HG02885 (cell line): ENCODE data around the gene ZMIZ1.
"Not testable (repeated sequence)": the region's sequence is repeated elsewhere in the genome, so short reads cannot be mapped to it uniquely, and the experiment has no call there.

Source experiments
- ATAC-seq: cut with Tn5 transposase; IDR thresholded peaks from one replicate; pipeline ENCODE4 v1.9.1; 2021; ENCODE audit warnings: mild to moderate bottlenecking; ENCODE audit not compliant: unreplicated experiment, poor library complexity

ZMIZ1 gene

DNA sequence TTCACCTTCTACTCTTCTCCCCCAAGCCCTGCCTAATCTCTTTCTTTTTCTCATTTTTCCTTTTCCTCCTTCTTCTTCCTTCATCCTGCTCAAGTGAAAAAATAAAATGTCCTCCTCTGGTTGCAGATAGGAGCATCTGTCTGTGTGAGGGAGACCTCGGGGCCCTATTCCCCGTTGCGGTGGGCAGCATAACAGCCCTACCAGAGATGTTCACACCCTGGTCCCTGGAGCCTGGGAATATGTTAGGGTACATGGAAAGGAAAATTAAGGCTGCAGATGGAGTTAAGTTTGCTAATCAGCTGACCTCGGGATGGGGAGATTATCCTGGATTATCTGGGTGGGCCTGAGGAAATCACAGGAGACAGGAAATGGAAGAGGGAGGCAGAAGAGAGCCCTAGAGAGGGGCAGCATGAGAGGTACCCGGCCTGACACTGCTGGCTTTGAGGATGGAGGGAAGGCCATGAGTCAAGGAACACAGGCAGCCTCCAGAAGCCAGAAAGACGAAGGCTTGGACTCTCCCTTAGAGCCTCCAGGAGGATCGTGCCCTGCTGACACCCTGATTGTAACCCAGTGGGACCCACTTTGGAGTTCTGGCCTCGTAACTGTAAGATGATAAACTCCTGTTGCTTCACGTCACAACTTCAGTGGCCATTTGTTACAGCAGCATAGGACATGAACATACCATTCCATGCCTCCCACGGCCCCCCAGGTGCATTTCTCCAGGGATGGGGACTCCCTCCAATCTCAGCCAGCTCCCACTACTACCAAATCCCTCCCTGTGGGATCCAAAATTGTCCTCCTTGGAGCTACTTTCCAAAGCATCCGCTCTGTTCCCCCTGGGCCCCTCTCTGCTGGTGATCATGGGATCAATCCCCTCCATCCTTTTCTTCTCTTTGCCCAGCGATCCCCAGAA, 39.0 kb upstream of the ZMIZ1 start:
- ATAC-seq: no peak

DNA sequence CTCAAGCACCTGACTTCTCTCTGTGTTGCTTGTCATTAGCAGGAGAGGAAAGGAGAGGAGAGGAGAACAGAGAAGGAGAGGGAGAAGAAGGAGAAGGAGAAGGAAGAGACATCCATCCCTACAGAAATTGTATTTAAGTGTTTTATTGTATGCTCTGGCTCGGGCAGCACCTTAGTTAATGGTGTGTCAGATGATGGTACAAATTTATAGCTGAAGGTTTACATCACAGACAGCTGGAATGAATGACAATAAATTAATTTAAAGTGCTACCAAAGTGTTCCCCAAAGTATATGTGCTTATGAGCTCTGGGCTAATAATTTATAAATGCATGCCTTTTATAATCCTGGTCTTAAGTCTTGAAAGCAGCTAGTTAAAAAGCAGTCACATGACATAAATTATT, 38.1 kb upstream of the ZMIZ1 start:
- no peak for ATAC-seq

DNA sequence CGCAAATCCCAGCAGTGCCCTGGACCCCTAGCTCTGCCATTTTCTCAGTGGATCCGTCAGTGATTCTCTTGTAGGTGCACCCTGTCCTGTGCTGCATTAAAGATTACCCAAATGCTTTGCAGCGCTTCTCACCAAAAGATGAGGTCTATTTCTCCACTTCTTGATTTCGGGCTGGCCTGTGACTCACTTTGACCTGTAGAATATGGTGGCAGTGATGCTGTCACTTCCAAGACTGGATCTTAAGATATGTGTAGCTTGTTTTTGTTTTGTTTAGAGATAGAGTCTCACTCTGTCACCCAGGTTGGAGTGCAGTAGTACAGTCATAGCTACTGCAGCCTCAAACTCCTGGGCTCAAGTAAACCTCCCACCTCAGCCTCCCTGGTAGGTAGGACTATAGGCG, 37.0 kb upstream of the ZMIZ1 start:
- no peak for ATAC-seq

- no peak for ATAC-seq
Measured at GRCh38 chr10:79034271-79034876, 34.4 kb upstream of the ZMIZ1 start.

GRCh38 chr10:79036416-79036815, 32.4 kb upstream of the ZMIZ1 start:
- ATAC-seq: not testable (repeated sequence)

- no peak for ATAC-seq
Measured at GRCh38 chr10:79038104-79038840, 30.5 kb upstream of the ZMIZ1 start.

GRCh38 chr10:79038841-79039201, 29.9 kb upstream of the ZMIZ1 start:
- ATAC-seq: no peak

- ATAC-seq: no peak
Measured at GRCh38 chr10:79042639-79043411, 25.9 kb upstream of the ZMIZ1 start.

GRCh38 chr10:79044036-79044632, 24.6 kb upstream of the ZMIZ1 start:
- no peak for ATAC-seq

- no peak for ATAC-seq
Measured at GRCh38 chr10:79044846-79045245, 23.9 kb upstream of the ZMIZ1 start.

GRCh38 chr10:79045566-79046175, 23.1 kb upstream of the ZMIZ1 start:
- ATAC-seq: no peak

DNA sequence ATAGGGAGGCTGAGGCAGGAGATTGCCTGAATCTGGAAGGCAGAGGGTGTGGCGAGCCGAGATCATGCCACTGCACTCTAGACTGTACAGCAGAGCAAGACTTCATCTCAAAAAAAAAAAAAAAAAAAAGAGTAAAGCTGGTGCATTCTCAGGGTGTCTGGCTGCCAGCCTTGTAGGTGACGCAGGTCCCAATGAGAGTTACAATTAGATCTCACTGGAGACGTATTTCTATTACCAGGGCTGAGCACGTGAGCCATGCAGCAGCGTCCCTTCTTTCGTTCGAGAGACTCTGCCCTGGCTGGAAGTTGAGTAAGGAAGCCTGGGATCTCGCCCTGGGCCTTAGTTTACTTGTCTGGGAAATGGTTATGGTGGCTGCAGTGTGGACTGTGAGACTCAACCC, 22.4 kb upstream of the ZMIZ1 start:
- ATAC-seq: no peak

DNA sequence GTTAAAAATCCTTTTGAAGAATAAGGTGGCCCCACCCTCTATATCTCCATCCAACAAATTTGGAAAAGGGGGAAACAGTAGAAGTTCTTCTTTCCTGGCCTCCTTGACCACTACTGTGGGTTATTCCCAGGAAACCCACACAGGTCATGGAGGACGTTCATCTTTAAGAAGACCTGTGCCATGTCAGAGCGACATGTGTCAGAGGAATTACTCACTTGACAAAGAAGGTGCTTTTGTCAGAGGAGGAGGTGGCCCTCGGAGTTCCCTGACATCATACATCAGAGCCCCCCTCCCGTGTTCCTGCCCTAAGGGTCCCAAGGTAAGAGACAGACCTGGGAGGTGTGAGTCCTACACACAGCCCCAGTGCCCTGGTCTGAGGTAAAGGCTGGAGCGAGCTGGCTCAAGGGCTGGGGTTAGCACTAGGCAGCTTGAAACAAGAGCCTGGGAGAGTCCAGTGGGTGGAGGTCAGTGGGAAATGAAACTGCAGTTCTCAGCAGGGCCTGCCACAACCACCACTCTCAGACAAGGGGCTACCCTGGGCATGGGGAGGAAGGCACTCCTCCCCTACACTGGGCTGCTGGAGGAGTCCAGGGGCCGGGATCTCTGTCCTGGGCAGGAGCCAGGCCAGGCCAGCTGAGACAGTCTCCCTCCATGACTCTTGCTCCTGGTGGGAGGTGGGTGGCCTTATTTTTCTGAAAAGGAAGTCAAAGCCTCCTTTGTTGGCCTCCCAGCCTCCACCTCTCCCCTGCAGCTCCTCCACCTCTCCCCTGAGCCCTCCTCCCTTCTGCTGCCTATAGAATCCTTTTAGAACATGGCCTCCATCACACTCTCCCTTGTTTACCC, 21.8 kb upstream of the ZMIZ1 start:
- ATAC-seq: no peak

GRCh38 chr10:79047584-79047874, 21.2 kb upstream of the ZMIZ1 start:
- no peak for ATAC-seq

- peak; percentile 52 for ATAC-seq
Measured at GRCh38 chr10:79047875-79048638, 20.7 kb upstream of the ZMIZ1 start.

DNA sequence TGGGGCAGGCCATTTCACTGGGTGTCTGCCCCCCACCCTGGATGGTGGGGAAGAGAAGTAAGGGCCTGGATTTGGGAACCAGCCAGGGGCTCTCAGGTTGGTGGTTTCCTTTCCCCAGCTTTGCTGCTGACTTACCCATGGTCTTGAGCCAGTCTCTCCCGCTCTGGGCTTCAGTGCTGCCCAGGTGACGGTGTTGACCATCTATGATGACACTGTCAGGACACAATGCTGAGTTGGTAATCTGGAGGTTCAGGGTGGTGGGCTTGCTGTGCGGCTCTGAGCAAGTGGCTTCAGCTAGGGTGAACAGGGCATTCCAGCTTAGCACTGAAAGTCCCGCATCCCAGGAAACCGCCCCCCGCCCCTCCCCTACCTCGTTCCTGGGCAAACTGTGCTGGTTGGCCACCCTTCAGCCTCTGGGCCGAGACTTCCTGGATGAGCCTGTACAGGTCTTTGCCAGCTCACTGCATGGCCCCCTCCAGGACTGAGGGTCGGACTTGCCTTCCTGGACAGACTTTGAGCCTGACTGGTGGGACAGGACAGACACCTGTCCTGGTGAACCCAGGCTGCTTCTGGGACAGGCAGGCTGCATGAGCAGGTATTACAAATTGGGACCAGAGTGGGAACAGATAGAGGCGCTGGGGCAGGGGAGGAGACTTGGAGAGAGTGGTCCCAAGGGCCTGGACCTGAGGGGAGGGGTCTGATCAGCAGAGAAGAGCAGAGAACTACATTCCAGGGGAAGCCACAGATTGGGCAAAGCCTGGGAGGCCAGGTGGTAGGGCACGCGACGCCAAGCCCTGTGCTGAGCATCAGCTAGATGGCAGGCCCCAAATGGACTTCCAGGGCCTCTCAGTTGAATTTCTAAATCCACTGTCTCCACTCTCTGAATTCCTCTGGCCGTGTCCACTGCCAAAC, 19.9 kb upstream of the ZMIZ1 start:
- no peak for ATAC-seq
